Measurements from ENCODE around the gene LMBR1L.

Gene LMBR1L

DNA sequence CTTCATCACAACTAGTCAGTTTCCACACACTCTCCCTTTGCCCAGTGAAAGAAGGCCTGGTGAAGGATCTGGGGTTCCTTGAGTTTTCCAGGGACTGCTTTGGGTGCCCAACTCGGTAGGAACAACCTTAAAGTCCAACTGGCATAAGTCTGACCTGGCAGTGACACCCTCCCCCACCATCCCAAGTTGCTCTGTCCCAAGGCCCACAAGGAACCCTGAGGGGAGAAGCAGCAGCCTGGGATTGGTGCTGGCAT, 51.7 kb downstream of the LMBR1L start:
- peak overlapping the region; percentile 95 for H3K4me3 ChIP-seq (ENCODE audit: low read depth, low read length)
- DNase-seq (ENCODE audit: low read depth): no peak

DNA sequence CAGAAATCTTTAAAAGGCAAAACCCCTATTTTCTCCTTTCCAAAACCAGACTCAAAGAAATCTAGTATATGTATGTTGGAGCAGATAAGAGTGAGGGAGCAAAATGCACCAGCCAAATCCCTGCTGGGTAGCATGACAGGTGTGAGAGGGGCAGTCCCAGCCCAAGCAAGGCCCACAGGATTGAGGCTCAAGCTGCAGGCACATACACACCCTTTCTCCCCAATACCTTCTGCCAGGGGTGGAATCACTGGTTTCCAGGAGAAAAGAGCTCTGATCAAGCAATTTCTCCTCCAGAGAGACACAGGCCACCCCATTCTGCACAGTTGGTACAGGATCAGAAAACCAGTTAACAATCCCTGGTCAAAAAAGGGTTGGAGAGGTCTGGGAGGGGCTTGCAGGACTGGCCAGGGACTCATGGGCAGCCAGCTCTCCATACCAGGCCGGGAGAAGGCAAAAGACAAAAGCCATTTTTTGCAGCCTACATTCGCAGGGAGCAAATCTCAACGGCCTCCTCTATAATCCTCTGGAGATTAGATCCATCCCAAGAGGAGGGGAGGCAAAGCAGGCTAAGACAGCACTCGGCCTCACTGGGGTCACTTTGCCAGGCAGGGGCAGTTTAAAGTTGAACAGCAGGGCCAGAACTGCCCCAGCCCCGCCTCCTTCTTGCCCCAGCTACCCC, 52.1 kb downstream of the LMBR1L start:
- H3K4me3 ChIP-seq (ENCODE audit: low read depth, low read length): peak overlapping the region; percentile 95
- DNase-seq (ENCODE audit: low read depth): no peak

DNA sequence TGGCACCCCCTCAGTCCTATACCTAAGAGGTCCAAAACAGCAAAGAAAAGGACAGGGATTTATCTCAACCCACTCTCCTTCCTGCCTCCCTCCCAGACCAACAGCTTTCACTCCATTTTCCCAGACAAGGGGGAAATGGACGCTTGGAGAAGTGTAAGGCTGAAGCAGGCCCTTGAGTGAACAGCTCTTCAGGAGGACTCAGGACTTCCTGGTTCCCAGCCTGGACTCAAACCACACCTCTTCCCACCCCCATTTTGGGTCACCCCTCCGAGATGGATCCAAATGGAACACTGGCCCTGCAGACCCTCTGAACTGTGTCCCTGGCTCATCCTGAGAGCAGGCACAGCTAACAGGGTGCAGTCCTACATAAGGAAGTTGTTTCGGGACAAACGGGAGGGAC, 52.8 kb downstream of the LMBR1L start:
- no peak for DNase-seq (ENCODE audit: low read depth)
- peak overlapping the region; percentile 95 for H3K4me3 ChIP-seq (ENCODE audit: low read depth, low read length)

DNA sequence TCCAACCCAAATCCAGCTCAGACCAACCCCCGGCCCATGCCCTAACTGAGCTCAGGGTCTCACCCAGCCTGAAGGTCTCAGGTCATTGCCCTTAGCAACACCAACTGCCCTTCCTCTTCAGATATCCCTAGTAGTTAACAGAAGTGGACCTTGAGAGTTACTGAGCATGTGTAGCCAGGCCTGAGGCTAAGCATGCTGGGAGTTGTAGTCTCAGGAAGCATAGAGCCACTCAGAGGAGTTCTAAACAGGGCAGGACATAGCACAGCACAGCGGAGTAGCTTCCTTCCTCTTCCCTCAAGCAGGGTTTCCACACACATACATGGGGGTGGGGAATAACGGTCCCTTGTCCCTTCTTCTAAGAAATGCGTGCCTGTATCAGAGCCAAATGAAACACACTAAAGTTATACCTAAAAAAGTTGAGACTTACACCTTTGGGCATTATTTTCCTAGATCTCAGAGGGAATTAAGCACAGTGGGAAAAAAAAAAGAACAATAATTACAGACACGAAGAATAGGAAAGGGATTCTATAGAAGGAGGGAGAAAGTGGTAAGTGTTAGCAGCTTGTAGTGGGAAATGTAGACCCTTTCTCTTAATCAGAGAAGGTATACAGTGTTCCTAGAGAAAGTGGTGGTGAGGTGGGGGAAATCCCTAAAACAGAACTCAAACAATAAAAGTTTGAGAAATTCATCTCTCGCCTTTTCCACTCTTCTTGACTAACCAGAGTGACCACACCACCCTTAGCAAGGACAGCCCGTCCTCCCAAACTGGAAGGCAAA, 54.5 kb downstream of the LMBR1L start:
- DNase-seq (ENCODE audit: low read depth): peak; percentile 59
- peak overlapping the region; percentile 95 for H3K4me3 ChIP-seq (ENCODE audit: low read depth, low read length)

DNA sequence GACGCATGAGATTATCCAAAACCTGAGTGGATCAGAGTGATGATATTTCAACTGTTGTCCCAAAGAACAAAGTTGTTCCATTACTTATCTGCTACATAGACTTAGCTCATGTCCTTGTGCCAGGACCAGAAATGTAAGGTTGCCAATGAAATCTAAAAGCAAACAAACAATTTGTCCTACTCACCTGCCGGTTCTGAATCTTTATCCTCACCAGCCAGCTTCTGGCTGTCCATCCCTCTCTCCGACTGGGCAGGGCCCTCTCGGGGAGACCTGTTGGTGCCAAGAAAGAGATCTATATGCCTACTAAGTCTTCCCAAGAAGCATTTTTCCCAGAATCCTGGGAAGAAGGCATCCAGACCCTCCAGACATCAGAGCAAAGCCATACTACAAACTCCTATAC, 55.6 kb downstream of the LMBR1L start:
- no peak overlapping the region for H3K4me3 ChIP-seq (ENCODE audit: low read depth, low read length)

DNA sequence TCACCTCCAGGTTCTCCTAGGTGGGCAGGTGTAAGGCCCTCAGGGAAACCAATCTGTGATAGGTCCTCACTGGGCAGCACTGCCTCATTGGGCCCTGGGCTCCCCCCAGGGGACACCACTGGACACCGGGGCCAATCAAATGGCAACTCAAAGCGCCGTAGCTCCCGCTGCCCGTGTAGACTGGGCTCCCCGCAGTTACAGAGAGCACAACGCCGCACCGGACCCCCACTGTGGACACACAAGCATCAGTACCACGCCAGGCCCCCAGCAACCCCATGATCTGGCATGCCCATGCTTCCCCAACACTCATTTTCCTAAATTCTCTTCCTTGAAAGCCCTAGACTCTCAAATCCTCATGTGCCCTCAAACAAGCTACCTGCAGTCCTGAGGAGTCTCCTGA, 56.1 kb downstream of the LMBR1L start:
- DNase-seq (ENCODE audit: low read depth): no peak

More for the DNA sequence above, 55.6 kb downstream of the LMBR1L start:
- no peak for DNase-seq (ENCODE audit: low read depth)

DNA sequence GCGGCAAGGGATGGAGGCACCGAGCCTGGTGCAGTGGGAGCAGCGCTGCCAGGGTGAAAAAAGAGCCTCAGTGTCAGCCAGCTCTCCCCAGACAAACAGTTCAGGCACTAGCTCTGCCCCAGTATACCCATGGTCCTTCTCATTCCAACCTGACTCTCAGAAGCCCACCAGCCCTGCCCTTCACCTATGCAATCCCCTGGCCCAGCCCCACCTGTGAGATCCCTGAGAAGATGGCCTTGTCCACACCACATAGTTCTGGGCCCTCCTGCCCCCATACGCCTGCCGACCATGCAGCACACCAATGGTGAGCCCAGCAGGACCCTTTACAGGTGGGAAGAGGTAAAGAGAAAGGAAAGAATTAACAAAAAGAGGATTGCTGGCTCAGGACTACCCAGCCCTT, 56.6 kb downstream of the LMBR1L start:
- no peak for DNase-seq (ENCODE audit: low read depth)
- no peak overlapping the region for H3K4me3 ChIP-seq (ENCODE audit: low read depth, low read length)

More for the DNA sequence above, 56.1 kb downstream of the LMBR1L start:
- no peak overlapping the region for H3K4me3 ChIP-seq (ENCODE audit: low read depth, low read length)

DNA sequence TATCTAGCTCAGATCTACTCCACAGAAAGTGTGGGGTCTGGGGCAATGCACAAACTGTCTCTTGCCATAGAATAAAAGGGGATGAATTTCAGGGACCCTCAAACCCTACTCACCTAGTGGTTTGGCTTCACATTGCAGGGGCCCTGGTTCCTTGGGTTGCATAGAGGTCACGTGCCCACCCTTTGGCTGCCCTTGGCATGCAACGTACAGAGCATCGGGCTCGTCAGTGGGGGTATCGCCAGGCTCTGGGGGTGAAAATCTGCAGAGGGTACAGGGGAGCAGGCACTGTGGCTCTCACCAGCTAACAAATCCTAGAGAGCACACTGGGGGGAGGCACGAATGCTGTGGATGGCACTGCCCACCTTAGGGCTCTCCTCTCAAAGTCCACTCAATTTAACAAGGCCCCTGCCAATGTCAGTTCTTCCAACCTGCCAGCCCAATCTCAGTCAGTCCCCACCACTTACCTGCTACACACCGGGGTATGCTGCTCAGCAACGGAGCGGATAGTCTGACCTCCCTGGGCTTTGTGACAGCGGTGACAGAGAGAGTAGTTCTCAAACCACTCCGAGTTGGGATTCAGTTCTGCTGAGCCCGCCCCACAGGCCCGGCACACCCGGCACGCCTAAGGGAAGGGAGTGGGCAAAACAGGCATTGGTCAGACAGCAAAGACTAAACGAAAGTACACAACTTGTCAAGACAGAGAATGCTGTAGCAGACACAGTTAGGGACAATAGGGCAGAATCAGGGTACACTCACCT, 58.0 kb downstream of the LMBR1L start:
- no peak for DNase-seq (ENCODE audit: low read depth)
- H3K4me3 ChIP-seq (ENCODE audit: low read depth, low read length): no peak overlapping the region

DNA sequence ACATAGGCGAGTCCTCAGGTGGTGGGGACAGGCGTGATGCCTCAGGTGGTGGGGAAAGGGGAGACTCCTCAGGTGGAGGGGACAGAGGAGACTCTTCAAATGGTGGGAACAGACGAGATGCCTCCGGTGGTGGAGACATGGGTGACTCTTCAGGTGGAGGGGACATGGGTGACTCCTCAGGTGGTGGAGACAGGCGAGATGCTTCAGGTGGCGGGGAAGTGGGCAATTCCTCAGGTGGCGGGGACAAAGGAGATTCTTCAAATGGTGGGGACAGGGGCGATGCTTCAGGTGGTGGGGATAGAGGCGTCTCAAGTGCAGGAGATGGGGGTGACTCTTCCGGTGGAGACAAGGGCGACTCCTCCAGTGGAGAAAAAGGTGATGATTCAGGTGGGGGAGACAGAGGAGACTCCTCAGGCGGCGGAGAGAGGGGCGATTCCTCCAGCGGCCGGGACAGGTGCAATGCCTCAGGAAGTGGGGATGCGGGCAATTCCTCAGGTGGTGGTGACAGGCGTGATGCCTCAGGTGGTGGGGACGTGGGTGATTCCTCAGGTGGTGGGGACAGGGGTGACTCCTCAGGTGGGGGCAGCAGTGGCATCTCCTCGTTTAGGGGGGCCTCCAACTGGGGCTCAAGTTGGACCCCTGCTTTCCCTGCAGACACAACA, 58.7 kb downstream of the LMBR1L start:
- no peak overlapping the region for H3K4me3 ChIP-seq (ENCODE audit: low read depth, low read length)
- no peak for DNase-seq (ENCODE audit: low read depth)

DNA sequence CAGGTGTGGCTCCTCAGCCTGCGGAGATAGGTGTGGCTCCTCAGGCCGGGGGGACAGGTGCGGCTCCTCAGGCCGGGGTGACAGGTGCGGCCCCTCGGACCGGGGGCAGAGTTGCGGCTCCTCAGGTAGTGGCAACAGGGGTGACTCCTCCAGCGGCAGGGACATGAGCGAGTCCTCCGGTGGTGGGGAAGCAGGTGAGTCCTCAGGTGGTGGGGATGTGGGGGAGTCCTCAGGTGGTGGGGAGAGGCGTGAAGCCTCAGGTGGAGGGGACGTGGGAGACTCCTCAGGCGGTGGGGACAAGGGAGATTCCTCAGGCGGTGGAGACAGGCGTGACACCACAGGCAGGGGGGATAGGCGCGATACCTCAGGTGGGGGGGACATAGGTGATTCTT, 59.3 kb downstream of the LMBR1L start:
- H3K4me3 ChIP-seq (ENCODE audit: low read depth, low read length): no peak overlapping the region
- no peak for DNase-seq (ENCODE audit: low read depth)

DNA sequence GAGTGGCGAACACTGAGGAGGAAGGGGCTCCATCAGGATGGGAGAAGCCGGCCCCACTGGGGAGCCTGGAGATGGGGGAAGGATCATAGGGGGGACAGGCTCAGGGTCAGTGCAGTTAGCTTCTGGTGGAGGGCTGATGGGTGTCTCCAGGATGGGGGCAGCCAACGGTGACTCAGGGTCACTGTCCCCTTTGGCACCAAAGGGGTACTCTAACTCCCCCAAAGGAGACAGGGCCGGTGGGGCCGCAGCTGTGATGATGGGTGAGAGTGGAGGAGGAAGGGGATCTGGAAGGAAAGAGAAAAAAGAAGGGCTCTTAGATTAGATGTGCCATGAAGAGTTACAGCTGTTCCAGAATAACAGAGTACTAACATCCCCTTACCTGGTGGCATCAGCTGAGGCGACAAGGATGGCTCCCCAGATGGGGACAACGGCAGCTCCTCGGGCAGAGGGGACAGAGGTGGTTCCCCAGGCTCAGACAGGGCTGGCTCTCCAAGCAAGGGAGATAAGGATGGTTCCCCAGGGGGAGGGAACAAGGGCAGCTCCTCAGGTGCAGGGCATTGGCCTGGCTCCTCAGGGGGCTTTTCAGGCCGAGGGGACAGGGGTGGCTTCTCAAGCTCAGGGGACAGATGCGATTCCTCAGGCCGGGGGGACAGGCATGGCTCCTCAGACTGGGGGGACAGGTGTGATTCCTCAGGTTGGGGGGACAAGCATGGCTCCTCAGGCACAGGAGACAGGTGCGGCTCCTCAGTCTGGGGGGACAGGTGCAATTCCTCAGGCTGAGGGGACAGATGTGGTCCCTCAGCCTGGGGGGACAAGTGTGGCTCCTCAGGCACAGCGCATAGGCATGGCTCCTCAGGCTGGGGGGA, 59.9 kb downstream of the LMBR1L start:
- no peak overlapping the region for H3K4me3 ChIP-seq (ENCODE audit: low read depth, low read length)
- no peak for DNase-seq (ENCODE audit: low read depth)

DNA sequence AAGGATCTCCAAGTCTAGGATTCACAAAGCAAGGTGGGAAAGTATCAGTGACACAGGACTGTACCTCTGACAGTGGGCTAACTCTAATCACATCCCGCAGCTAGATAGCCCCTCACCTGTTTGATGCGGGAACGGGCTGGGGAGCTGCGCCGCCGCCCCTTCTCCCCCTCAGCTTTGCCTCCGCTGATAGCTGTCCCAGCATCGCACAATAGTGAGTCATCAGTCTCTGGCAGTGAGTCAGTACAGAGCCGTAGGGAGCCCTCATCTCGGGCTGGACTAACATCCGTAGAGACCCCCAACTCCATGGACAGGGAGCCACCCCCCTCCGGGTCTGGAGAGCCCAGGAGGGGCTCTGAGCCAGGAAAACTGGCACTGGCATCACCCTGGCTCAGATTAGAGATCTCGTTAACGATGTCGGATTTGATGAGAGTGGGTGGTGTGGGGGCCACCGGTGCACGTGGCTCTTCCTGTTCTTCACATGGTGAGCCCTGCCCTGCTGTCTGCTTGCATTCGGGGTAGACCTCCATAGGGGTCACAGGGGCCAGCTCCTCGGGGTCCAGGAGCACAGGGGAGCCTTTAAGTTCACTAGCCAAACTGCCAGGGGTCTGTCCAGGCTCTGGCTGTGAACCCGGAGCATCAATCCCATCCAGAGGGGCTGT, 61.0 kb downstream of the LMBR1L start:
- no peak overlapping the region for H3K4me3 ChIP-seq (ENCODE audit: low read depth, low read length)

DNA sequence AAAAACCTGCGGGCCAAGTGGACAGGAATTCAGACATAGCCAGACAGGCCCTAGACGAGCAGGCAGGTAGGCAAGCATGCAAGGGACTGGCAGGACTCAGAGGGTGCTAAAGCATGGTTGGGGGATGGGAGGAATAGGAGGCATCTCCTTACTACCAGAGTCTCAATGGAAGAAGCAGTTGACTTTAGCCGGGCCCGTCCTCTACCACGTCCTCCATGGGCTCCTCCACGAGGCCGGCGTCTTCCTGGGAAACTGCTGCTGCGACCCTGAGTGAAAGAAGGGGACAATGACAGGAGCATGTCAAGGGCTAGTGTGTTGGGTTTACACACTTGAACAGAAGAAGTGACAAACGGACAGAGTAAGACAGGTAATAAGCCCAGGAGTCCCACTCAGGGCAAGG, 61.7 kb downstream of the LMBR1L start:
- H3K4me3 ChIP-seq (ENCODE audit: low read depth, low read length): no peak overlapping the region
- no peak for DNase-seq (ENCODE audit: low read depth)

More for the DNA sequence above, 61.0 kb downstream of the LMBR1L start:
- peak; percentile 6 for DNase-seq (ENCODE audit: low read depth)
